Caco-2 (cell line): Measurements from ENCODE around the gene ATRIP. TPM values are rescaled to one million over a fixed set of nuclear protein-coding genes. Genes with fewer than 3 reads are reported as not detected.

ENCODE experiments used
- BruUV-seq: library from RNA; stranded (reverse); fragments of 400-500 nt; replicated peaks from 2 replicates; lab custom pipeline; 2021; lab: Mats Ljungman, UMichigan
- CTCF ChIA-PET: fragments of 300-600 bp; sonication (Branson Sonifier 250); formaldehyde crosslinking; loops from one replicate; lab custom pipeline; 2022; ENCODE audit warnings: antibody characterized with exemption; lab: Charles Lee
- POLR2A ChIA-PET: fragments of 300-600 bp; sonication (Branson Sonifier 250); formaldehyde crosslinking; loops from one replicate; lab custom pipeline; 2022; ENCODE audit warnings: antibody characterized with exemption; lab: Charles Lee
- DNase-seq, 2 experiments: peaks; one replicate each; pipeline versions ENCODE4 v3.0.0 to v3.0.0-alpha.2; 2020 to 2022
- H3K27me3 ChIP-seq: replicated peaks from 2 replicates; pipeline ENCODE4 v1.6.0; 2011; ENCODE audit warnings: low read length; ENCODE audit not compliant: control insufficient read depth, insufficient read depth
- H3K36me3 ChIP-seq: 2 replicates; pipeline ENCODE4 v1.5.1; 2011; ENCODE audit warnings: low read length; ENCODE audit not compliant: control insufficient read depth, insufficient read depth
- H3K4me1 ChIP-seq: fragments of 250-450 bp; sonication (Bioruptor Pico); 2 replicates; pipeline ENCODE4 v1.5.1; 2020; ENCODE audit warnings: mild to moderate bottlenecking
- H3K4me3 ChIP-seq: 2 replicates; pipeline ENCODE4 v1.5.1; 2011; ENCODE audit warnings: low read depth, mild to moderate bottlenecking, control low read depth, low read length
- H3K9me3 ChIP-seq: fragments of 250-450 bp; sonication (Bioruptor Pico); 2 replicates; pipeline ENCODE4 v1.5.1; 2020; ENCODE audit warnings: mild to moderate bottlenecking, moderate library complexity
- H3K27ac Mint-ChIP-seq: one replicate; pipeline ENCODE4 v1.8.0; 2022; ENCODE audit warnings: mixed read lengths; ENCODE audit not compliant: unreplicated experiment
- H3K27me3 Mint-ChIP-seq: one replicate; pipeline ENCODE4 v1.8.0; 2022; ENCODE audit warnings: mixed read lengths; ENCODE audit not compliant: insufficient read depth, unreplicated experiment
- H3K36me3 Mint-ChIP-seq: one replicate; pipeline ENCODE4 v1.8.0; 2022; ENCODE audit warnings: mild to moderate bottlenecking, mixed read lengths; ENCODE audit not compliant: insufficient read depth, unreplicated experiment
- H3K4me1 Mint-ChIP-seq: one replicate; pipeline ENCODE4 v1.8.0; 2022; ENCODE audit warnings: low read depth, mixed read lengths; ENCODE audit not compliant: unreplicated experiment
- H3K4me3 Mint-ChIP-seq: one replicate; pipeline ENCODE4 v1.8.0; 2022; ENCODE audit warnings: mild to moderate bottlenecking, moderate library complexity, mixed read lengths; ENCODE audit not compliant: unreplicated experiment
- H3K9me3 Mint-ChIP-seq: one replicate; pipeline ENCODE4 v1.8.0; 2022; ENCODE audit warnings: mixed read lengths; ENCODE audit not compliant: unreplicated experiment
- intact Hi-C: fragments of 100-400 bp; cut with micrococcal nuclease; formaldehyde crosslinking; loops from one replicate; pipeline ENCODE4 v1.10.0; 2022; ENCODE audit not compliant: unreplicated experiment
- total RNA-seq: library from RNA; stranded (reverse); gene quantifications from 2 replicates; pipeline ENCODE4 v1.2.3, GENCODE V29; 2022
- TF ChIP-seq, protein P1 (sequence below), 2 experiments: fragments of 200-600 bp in 1 of 2; IDR thresholded peaks; 1 replicate in 1 of 2; 2 replicates in 1 of 2; pipeline versions ENCODE4 v1.5.1 to v1.8.0; 2011 to 2022; ENCODE audit warnings: antibody characterized with exemption in 1 of 2, control low read depth in 1 of 2, inconsistent platforms in 1 of 2, low read depth in 1 of 2, low read length in 1 of 2, mild to moderate bottlenecking in 1 of 2, moderate library complexity in 1 of 2; ENCODE audit not compliant: insufficient read depth in 1 of 2, severe bottlenecking in 1 of 2, unreplicated experiment in 1 of 2

Gene ATRIP
- total RNA-seq, 1 experiment from 2014 or later: 15.9 TPM

DNA sequence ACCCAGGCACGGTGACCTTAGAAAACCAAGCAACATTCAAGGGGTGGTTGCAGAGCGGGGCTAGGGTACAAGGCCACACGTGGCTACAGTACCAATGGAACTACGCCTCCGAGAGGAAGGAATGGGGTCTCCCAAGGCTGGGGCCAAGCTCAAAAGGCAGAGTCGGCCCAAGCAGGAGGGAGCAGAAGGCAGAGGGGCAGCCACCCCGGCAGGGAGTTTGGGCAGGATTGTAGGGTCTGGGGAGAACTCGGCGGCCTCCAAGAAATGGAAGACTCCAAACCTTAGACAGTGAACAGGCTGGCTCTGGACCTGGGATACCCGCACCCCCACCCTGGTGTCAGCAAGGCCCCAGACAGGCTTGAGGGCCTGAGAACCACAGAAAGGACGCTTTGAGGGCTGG, 28.7 kb downstream of the ATRIP start:
- H3K36me3 Mint-ChIP-seq: peaks cover 18% of the 10 kb centered on the region
- H3K27ac Mint-ChIP-seq: peak overlapping the region; percentile 78
- CTCF ChIA-PET: no interaction called here
- DNase-seq: no peak
- intact Hi-C loops: no loop called here
- POLR2A ChIA-PET: no interaction called here
- peaks cover 15% of the 10 kb centered on the region for H3K4me1 Mint-ChIP-seq
- H3K4me3 Mint-ChIP-seq: peak overlapping the region; percentile 38
- Histone ChIP-seq H3K9me3 (no peaks in the 10 kb centered on the region), H3K4me3 (no peak overlapping the region), H3K36me3 (no peaks in the 10 kb centered on the region), H3K27me3 (no peaks in the 10 kb centered on the region), H3K4me1 (peaks cover 21% of the 10 kb centered on the region; the same call in 1 of the 2 replicates)
- BruUV-seq: no TSS peak
- H3K27me3 Mint-ChIP-seq: no peaks in the 10 kb centered on the region
- no peaks in the 10 kb centered on the region for H3K9me3 Mint-ChIP-seq
- TF ChIP-seq, protein P1, sequence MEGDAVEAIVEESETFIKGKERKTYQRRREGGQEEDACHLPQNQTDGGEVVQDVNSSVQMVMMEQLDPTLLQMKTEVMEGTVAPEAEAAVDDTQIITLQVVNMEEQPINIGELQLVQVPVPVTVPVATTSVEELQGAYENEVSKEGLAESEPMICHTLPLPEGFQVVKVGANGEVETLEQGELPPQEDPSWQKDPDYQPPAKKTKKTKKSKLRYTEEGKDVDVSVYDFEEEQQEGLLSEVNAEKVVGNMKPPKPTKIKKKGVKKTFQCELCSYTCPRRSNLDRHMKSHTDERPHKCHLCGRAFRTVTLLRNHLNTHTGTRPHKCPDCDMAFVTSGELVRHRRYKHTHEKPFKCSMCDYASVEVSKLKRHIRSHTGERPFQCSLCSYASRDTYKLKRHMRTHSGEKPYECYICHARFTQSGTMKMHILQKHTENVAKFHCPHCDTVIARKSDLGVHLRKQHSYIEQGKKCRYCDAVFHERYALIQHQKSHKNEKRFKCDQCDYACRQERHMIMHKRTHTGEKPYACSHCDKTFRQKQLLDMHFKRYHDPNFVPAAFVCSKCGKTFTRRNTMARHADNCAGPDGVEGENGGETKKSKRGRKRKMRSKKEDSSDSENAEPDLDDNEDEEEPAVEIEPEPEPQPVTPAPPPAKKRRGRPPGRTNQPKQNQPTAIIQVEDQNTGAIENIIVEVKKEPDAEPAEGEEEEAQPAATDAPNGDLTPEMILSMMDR (IDR thresholded peaks at IDR 0.05; ENCODE audit: insufficient read depth in 1 of 2, low read depth in 1 of 2, low read length in 1 of 2, severe bottlenecking in 1 of 2, unreplicated experiment in 1 of 2): no peak

DNA sequence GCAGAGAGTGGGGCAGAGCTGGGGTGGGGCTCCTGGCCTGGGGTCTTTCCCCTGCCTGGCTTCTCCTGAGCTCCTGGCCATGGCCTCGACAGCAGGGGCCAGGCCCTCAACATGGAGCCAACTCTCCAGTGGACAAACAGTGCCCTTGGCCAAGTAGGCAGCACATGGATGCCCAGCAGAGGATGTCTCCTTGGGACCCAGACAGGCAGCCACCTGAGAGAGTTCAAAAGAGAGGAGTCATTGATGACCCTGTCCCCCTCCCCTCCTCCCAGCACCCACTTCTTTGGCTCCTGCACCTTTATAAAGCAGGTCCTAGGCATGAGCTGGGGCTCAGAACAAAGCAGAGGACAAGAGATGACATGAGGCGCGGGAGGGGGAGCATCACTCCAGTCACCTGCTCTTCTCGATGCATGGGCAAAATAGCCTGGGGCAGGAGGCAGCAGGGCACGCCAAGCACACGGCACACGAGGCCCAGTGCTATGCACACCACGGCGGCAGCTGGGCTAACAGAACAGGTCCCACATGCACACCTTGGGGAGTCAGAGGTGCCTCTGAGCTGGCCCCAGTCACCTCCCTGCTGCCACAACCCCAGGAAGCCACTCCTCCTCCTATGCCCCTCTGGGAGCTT, 30.0 kb downstream of the ATRIP start:
- intact Hi-C loops: no loop called here
- H3K27ac Mint-ChIP-seq: no peak overlapping the region
- no peak for DNase-seq
- Histone ChIP-seq H3K4me3 (no peak overlapping the region), H3K36me3 (no peaks in the 10 kb centered on the region), H3K9me3 (no peaks in the 10 kb centered on the region), H3K4me1 (peaks cover 17% of the 10 kb centered on the region; the same call in 1 of the 2 replicates), H3K27me3 (no peaks in the 10 kb centered on the region)
- H3K36me3 Mint-ChIP-seq: peaks cover 18% of the 10 kb centered on the region
- BruUV-seq: no TSS peak
- H3K9me3 Mint-ChIP-seq: no peaks in the 10 kb centered on the region
- TF ChIP-seq, protein P1 (IDR thresholded peaks at IDR 0.05; ENCODE audit: insufficient read depth in 1 of 2, low read depth in 1 of 2, low read length in 1 of 2, severe bottlenecking in 1 of 2, unreplicated experiment in 1 of 2): no peak
- no peaks in the 10 kb centered on the region for H3K27me3 Mint-ChIP-seq
- H3K4me1 Mint-ChIP-seq: peaks cover 13% of the 10 kb centered on the region
- H3K4me3 Mint-ChIP-seq: no peak overlapping the region
- CTCF ChIA-PET: interaction anchor here (0.7 to 1.2 kb wide), 2 partner anchors 40 to 42 kb away, joined by 3 read pairs; no protein-coding TSS in a partner anchor
- POLR2A ChIA-PET: no interaction called here

DNA sequence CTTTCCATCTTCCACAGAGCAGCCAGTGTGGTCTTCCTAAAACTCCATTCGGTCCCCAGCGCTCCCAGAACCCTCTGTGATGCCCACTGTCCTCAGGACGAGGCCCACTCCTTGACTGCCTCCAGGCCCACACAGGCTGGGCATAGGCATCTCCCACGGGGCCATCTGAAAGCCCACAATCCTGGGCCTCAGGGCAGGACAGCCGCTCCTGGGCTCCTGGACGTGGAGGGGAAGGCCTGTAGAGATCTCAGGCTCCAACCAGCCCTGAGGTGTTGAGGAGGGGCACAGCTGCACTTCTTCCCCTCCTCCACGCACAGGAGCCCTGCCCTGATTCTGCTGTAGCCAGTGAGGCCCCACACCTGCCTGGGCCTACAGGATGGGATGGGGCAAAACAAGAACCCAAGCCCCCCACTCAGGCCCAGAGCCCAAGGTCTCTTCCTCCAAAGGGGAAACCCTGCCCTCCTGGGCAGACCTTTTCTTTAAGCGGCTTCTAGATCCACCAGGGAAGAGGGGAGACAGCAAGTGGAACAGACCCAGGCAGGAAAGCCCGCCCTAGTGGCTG, 31.5 kb downstream of the ATRIP start:
- no peaks in the 10 kb centered on the region for H3K27me3 Mint-ChIP-seq
- H3K4me3 Mint-ChIP-seq: no peak overlapping the region
- H3K9me3 Mint-ChIP-seq: no peaks in the 10 kb centered on the region
- POLR2A ChIA-PET: no interaction called here
- BruUV-seq: no TSS peak
- TF ChIP-seq, protein P1 (IDR thresholded peaks at IDR 0.05; ENCODE audit: insufficient read depth in 1 of 2, low read depth in 1 of 2, low read length in 1 of 2, severe bottlenecking in 1 of 2, unreplicated experiment in 1 of 2): no peak
- intact Hi-C loops: no loop called here
- Histone ChIP-seq H3K4me1 (peaks cover 17% of the 10 kb centered on the region; the same call in 1 of the 2 replicates), H3K4me3 (no peak overlapping the region), H3K9me3 (no peaks in the 10 kb centered on the region), H3K36me3 (no peaks in the 10 kb centered on the region), H3K27me3 (no peaks in the 10 kb centered on the region)
- peak overlapping the region; percentile 16 for H3K27ac Mint-ChIP-seq
- peaks cover 13% of the 10 kb centered on the region for H3K36me3 Mint-ChIP-seq
- DNase-seq: no peak
- peaks cover 13% of the 10 kb centered on the region for H3K4me1 Mint-ChIP-seq
- CTCF ChIA-PET: no interaction called here
